B cell (primary cell): ENCODE data around the gene GUCY1B1.

ENCODE experiments used
- CTCF ChIP-seq: fragments of 200-600 bp; IDR thresholded peaks from one replicate; pipeline ENCODE4 v1.8.0; 2022; ENCODE audit warnings: antibody characterized with exemption, mild to moderate bottlenecking
- EZH2 ChIP-seq: IDR thresholded peaks from 2 replicates; pipeline ENCODE4 v1.6.1; 2012; ENCODE audit warnings: borderline replicate concordance, low read depth, mild to moderate bottlenecking, moderate library complexity, low read length; ENCODE audit not compliant: insufficient read depth, poor library complexity, severe bottlenecking

- TF ChIP-seq CTCF (no peak), EZH2 (no peak)
Observed at GRCh38 chr4:155818639-155819038, 59.8 kb downstream of the GUCY1B1 start.
